GM19397 (cell line): ENCODE results near the gene DVL2.

Source experiments
- ATAC-seq: cut with Tn5 transposase; IDR thresholded peaks from one replicate; pipeline ENCODE4 v1.9.1; 2021; ENCODE audit warnings: mild to moderate bottlenecking, moderate library complexity; ENCODE audit not compliant: unreplicated experiment

Gene DVL2

GRCh38 chr17:7234083-7234951, at the start of gene DVL2:
TSS of gene DVL2 (minus strand) at chr17:7234517. CDS start at chr17:7234262, 255 bp downstream.
- ATAC-seq, result peak; percentile 66

- no peak for ATAC-seq
Observed at GRCh38 chr17:7283471-7284216, 49.3 kb upstream of the DVL2 start.

GRCh38 chr17:7282752-7283321, 48.5 kb upstream of the DVL2 start:
- no peak for ATAC-seq

- no peak for ATAC-seq
Observed at GRCh38 chr17:7281953-7282751, 47.8 kb upstream of the DVL2 start.

GRCh38 chr17:7281074-7281952, 47.0 kb upstream of the DVL2 start, which contains the start of gene SLC2A4:
TSS of gene SLC2A4 (plus strand) at chr17:7281718. CDS start at chr17:7281935, 217 bp downstream.
- no peak for ATAC-seq

- ATAC-seq, result no peak
Observed at GRCh38 chr17:7280519-7281073, 46.3 kb upstream of the DVL2 start.

GRCh38 chr17:7279448-7279847, 45.1 kb upstream of the DVL2 start:
- ATAC-seq, result no peak

- no peak for ATAC-seq
Observed at GRCh38 chr17:7266784-7267183, 32.5 kb upstream of the DVL2 start.

- ATAC-seq, result no peak
Observed at GRCh38 chr17:7263801-7264078, 29.4 kb upstream of the DVL2 start.

GRCh38 chr17:7262935-7263800, 28.9 kb upstream of the DVL2 start:
- ATAC-seq, result no peak

- ATAC-seq, result no peak
Observed at GRCh38 chr17:7262192-7262934, 28.0 kb upstream of the DVL2 start, which contains the start of gene CLDN7. TSS of gene CLDN7 (minus strand) at chr17:7262478. CDS start at chr17:7262043, 435 bp downstream.

GRCh38 chr17:7261379-7262191, 27.3 kb upstream of the DVL2 start:
- no peak for ATAC-seq

GRCh38 chr17:7260651-7261378, 26.5 kb upstream of the DVL2 start:
- no peak for ATAC-seq

GRCh38 chr17:7260151-7260550, 25.8 kb upstream of the DVL2 start:
- no peak for ATAC-seq

GRCh38 chr17:7259555-7259889, 25.2 kb upstream of the DVL2 start:
- no peak for ATAC-seq

GRCh38 chr17:7258731-7259554, 24.6 kb upstream of the DVL2 start:
- no peak for ATAC-seq
